Mesendoderm (in vitro differentiated cells): Measurements from ENCODE around the gene RASSF4.

Source experiments
- DNase-seq: peaks from one replicate; pipeline ENCODE4 v3.0.0; 2013
- H2AK5ac ChIP-seq: 2 replicates; pipeline ENCODE4 v1.6.1; 2013; ENCODE audit warnings: low read length, inconsistent platforms
- H2BK120ac ChIP-seq: 2 replicates; pipeline ENCODE4 v1.6.1; 2013; ENCODE audit warnings: low read depth, mild to moderate bottlenecking, low read length, moderate library complexity, mixed read lengths
- H2BK15ac ChIP-seq: replicated peaks from 2 replicates; pipeline ENCODE4 v1.6.1; 2013; ENCODE audit warnings: low read depth, mild to moderate bottlenecking, moderate library complexity
- H2BK5ac ChIP-seq: 2 replicates; pipeline ENCODE4 v1.6.1; 2013; ENCODE audit warnings: low read length, inconsistent platforms
- H3K18ac ChIP-seq: 2 replicates; pipeline ENCODE4 v1.6.1; 2013; ENCODE audit warnings: mild to moderate bottlenecking, low read length, mixed read lengths
- H3K23ac ChIP-seq: one replicate; pipeline ENCODE4 v1.6.1; 2013; ENCODE audit warnings: low read length
- H3K27ac ChIP-seq: 2 replicates; pipeline ENCODE4 v1.5.1; 2013; ENCODE audit warnings: low read depth, mild to moderate bottlenecking, inconsistent platforms, low read length, moderate library complexity
- H3K27me3 ChIP-seq: 2 replicates; pipeline ENCODE4 v1.6.1; 2013; ENCODE audit warnings: low read length, control low read depth, mild to moderate bottlenecking, inconsistent platforms; ENCODE audit not compliant: insufficient read depth, poor library complexity
- H3K36me3 ChIP-seq: 2 replicates; pipeline ENCODE4 v1.6.1; 2013; ENCODE audit warnings: low read length, inconsistent platforms; ENCODE audit not compliant: control insufficient read depth, insufficient read depth
- H3K4ac ChIP-seq: one replicate; pipeline ENCODE4 v1.6.1; 2013; ENCODE audit warnings: low read depth, mild to moderate bottlenecking, low read length, moderate library complexity
- H3K4me1 ChIP-seq: 2 replicates; pipeline ENCODE4 v1.6.1; 2013; ENCODE audit warnings: low read depth, low read length, inconsistent platforms; ENCODE audit not compliant: control insufficient read depth
- H3K4me2 ChIP-seq: 2 replicates; pipeline ENCODE4 v1.6.1; 2013; ENCODE audit warnings: low read length
- H3K4me3 ChIP-seq: 2 replicates; pipeline ENCODE4 v1.5.1; 2013; ENCODE audit warnings: mild to moderate bottlenecking, low read length
- H3K56ac ChIP-seq: one replicate; pipeline ENCODE4 v1.6.1; 2013; ENCODE audit warnings: low read length
- H3K79me1 ChIP-seq: 2 replicates; pipeline ENCODE4 v1.6.1; 2013; ENCODE audit warnings: low read length, inconsistent platforms
- H3K79me2 ChIP-seq: 2 replicates; pipeline ENCODE4 v1.6.1; 2013; ENCODE audit warnings: mild to moderate bottlenecking, low read length; ENCODE audit not compliant: control insufficient read depth, insufficient read depth
- H3K9ac ChIP-seq: 2 replicates; pipeline ENCODE4 v1.6.1; 2013; ENCODE audit warnings: low read length, inconsistent platforms
- H4K5ac ChIP-seq: one replicate; pipeline ENCODE4 v1.6.1; 2013; ENCODE audit warnings: low read length
- H4K8ac ChIP-seq: one replicate; pipeline ENCODE4 v1.6.1; 2013; ENCODE audit warnings: low read depth, mild to moderate bottlenecking, control low read depth, low read length, moderate library complexity
- WGBS: extraction: QIAGEN DNeasy Blood & Tissue Kit; methylation state at CpG from one replicate; pipeline ENCODE4 v1.1.7; 2013; ENCODE audit warnings: low lambda C conversion rate, missing lambda C conversion rate; ENCODE audit not compliant: insufficient coverage; ENCODE audit errors: extremely low coverage; 5-methylcytosine and 5-hydroxymethylcytosine counted together

Gene RASSF4

GRCh38 chr10:44976352-44977198 is 17.0 kb downstream of the RASSF4 start:
- no peak for DNase-seq
- Histone ChIP-seq H2BK120ac (no peak overlapping the region), H4K8ac (no peak overlapping the region), H2BK5ac (no peak overlapping the region), H3K79me2 (no peaks in the 10 kb centered on the region), H2AK5ac (peak overlapping the region; percentile 53), H3K27me3 (no peaks in the 10 kb centered on the region), H3K27ac (no peak overlapping the region), H2BK15ac (peak overlapping the region; percentile 0), H3K4ac (no peak overlapping the region), H3K4me1 (peaks cover 17% of the 10 kb centered on the region), H3K23ac (no peak overlapping the region), H4K5ac (no peak overlapping the region), H3K56ac (no peak overlapping the region), H3K4me3 (no peak overlapping the region), H3K9ac (no peak overlapping the region), H3K18ac (no peak overlapping the region), H3K4me2 (no peak overlapping the region), H3K36me3 (no peaks in the 10 kb centered on the region), H3K79me1 (no peaks in the 10 kb centered on the region)
- WGBS = no CpG with 5 or more reads among the region's 9 CpGs

- no peak for DNase-seq
- Histone ChIP-seq H3K23ac (no peak overlapping the region), H2AK5ac (no peak overlapping the region), H3K4me2 (no peak overlapping the region), H3K4ac (peak overlapping the region; percentile 42), H3K9ac (no peak overlapping the region), H4K5ac (no peak overlapping the region), H3K79me2 (no peaks in the 10 kb centered on the region), H4K8ac (no peak overlapping the region), H3K4me1 (peaks cover 17% of the 10 kb centered on the region), H2BK15ac (no peak overlapping the region), H2BK120ac (no peak overlapping the region), H3K36me3 (no peaks in the 10 kb centered on the region), H3K27ac (no peak overlapping the region), H2BK5ac (no peak overlapping the region), H3K56ac (no peak overlapping the region), H3K27me3 (no peaks in the 10 kb centered on the region), H3K79me1 (no peaks in the 10 kb centered on the region), H3K18ac (no peak overlapping the region), H3K4me3 (no peak overlapping the region)
- no CpG with 5 or more reads among the region's 25 CpGs for WGBS
Measured at GRCh38 chr10:44977287-44978212, 17.9 kb downstream of the RASSF4 start.

DNA sequence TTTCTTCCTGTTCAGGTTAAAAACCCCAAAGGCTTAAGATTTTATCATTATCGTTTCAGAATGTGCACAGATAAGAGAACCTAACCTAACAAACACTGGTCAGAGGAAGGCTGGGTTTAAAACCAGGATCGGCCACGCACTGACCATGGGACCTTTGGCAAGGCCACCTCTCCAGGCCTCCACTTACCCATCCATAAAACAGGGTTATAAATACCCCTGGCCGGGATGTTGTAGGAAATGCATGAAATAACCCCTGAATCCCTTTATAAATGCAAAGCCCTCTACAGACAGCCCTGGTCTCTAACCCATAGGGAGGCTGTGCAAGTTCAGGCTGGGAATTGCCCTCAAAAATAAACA is 18.6 kb downstream of the RASSF4 start:
- no peak overlapping the region for H2BK120ac ChIP-seq
- no peak overlapping the region for H3K4ac ChIP-seq
- H3K36me3 ChIP-seq = no peaks in the 10 kb centered on the region
- H2AK5ac ChIP-seq = no peak overlapping the region
- H3K4me2 ChIP-seq = no peak overlapping the region
- no peak overlapping the region for H3K27ac ChIP-seq
- peaks cover 15% of the 10 kb centered on the region for H3K4me1 ChIP-seq
- no peak overlapping the region for H3K4me3 ChIP-seq
- no peaks in the 10 kb centered on the region for H3K79me2 ChIP-seq
- no CpG with 5 or more reads among the region's 4 CpGs for WGBS
- no peak overlapping the region for H3K9ac ChIP-seq
- no peak overlapping the region for H3K56ac ChIP-seq
- H3K79me1 ChIP-seq = no peaks in the 10 kb centered on the region
- H4K8ac ChIP-seq = no peak overlapping the region
- no peak overlapping the region for H3K23ac ChIP-seq
- peak overlapping the region; percentile 47 for H3K18ac ChIP-seq
- DNase-seq = no peak
- no peak overlapping the region for H2BK5ac ChIP-seq
- no peak overlapping the region for H4K5ac ChIP-seq
- H3K27me3 ChIP-seq = no peaks in the 10 kb centered on the region
- H2BK15ac ChIP-seq = no peak overlapping the region

DNA sequence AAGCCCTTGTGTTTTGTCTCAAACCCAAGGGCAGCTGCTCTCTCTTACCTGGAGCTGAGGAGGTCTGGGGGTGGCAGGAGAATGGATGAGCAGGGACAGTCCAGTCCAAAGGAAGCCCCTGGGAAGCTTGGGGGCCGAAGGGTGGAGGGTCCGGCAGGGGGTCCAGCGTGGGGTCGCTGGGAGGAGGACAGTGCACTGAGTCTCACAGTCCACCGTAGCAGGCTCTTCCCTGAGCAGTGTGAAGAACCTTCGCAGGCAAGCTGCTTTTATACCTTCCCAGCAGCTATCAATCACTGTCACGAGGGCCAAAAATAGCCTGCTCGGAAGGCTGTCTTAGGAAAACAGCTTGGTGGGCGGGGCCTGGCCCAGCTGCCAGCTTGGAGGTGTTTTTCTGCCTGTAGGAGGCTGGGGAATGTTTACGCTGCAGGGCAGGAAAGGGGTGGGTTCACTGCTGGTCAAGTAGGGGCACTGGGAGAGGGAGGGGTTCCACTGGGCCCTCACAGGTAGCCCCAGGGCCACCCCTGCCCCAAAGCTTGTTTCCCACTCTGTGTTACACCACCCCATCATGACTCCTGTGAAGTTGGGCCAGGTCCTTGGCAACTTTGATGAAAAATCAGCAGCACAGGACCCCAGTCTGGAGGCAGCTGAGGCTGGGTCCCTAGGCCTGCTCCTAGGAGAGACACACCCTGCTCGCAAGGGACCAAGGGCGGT is 19.1 kb downstream of the RASSF4 start, which contains the start of gene DEPP1:
TSS of gene DEPP1 (minus strand) at position 240 of the 711 bp plus-strand sequence. CDS start 779 bp downstream, outside the sequence.
- H3K79me2 ChIP-seq = no peaks in the 10 kb centered on the region
- no peaks in the 10 kb centered on the region for H3K27me3 ChIP-seq
- peak within 1 kb of the TSS; percentile 76 for H3K56ac ChIP-seq
- no peaks in the 10 kb centered on the region for H3K36me3 ChIP-seq
- no peak within 1 kb of the TSS for H2BK15ac ChIP-seq
- DNase-seq = peak; percentile 94
- H2BK5ac ChIP-seq = no peak within 1 kb of the TSS
- no peak within 1 kb of the TSS for H4K5ac ChIP-seq
- WGBS = no CpG with 5 or more reads among the region's 12 CpGs
- peak within 1 kb of the TSS; percentile 75 for H3K23ac ChIP-seq
- peaks cover 12% of the 10 kb centered on the region for H3K4me1 ChIP-seq
- H3K4ac ChIP-seq = peak within 1 kb of the TSS; percentile 42
- H3K4me2 ChIP-seq = no peak within 1 kb of the TSS
- H2AK5ac ChIP-seq = peak within 1 kb of the TSS; percentile 33
- no peaks in the 10 kb centered on the region for H3K79me1 ChIP-seq
- no peak within 1 kb of the TSS for H3K4me3 ChIP-seq
- no peak within 1 kb of the TSS for H2BK120ac ChIP-seq
- no peak within 1 kb of the TSS for H3K27ac ChIP-seq
- peak within 1 kb of the TSS; percentile 14 for H3K9ac ChIP-seq
- peak within 1 kb of the TSS; percentile 47 for H3K18ac ChIP-seq
- H4K8ac ChIP-seq = no peak within 1 kb of the TSS

DNA sequence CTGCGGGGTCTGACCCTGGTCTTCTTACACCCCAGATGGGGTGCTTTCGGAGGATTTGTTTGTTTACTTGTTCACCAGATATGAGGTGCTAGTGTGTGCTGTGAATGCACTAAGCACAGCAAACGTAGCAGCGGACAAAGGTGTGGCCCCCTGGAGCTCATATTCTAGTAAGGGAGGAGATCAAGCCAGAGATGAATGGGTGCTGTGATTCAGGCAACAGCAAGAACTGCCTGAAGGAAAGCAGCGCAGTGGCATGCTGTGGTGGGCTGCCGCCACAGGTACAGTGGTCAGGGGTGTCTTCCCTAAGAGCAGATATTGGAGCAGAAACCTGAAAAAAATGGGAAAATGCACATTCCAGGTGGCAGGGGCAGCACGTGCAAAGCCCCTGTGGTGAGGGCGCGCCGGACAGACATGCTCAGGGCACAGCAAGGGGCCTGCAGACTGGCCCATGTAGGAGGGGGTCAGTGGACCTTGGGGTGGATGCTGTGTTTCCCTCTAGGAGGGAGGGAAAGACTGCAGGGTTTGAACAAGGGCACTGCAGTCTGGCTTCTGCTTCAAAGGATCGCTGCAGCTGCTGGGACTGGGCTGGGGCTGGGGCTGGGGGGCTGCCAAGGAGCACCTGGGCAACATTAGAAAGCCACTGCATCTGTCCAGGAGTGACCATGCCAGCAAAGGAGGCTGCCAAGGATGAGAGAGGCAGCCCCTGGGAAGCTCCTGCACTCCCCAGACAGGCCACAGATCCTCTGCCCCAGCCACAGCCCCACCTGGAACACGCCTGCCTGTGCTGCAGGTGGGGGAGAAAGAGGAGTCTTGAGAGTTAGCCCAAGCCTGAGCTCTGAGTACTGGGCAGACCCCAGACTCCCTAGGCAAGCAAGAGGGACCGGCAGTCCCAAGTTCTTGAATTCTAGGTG is 19.9 kb downstream of the RASSF4 start:
- Histone ChIP-seq H3K18ac (no peak overlapping the region), H3K9ac (peak overlapping the region; percentile 14), H3K4me2 (no peak overlapping the region), H3K56ac (peak overlapping the region; percentile 76), H3K27ac (no peak overlapping the region), H2BK15ac (no peak overlapping the region), H3K4ac (no peak overlapping the region), H2BK5ac (no peak overlapping the region), H3K79me2 (no peaks in the 10 kb centered on the region), H2AK5ac (peak overlapping the region; percentile 33), H3K4me3 (no peak overlapping the region), H4K5ac (no peak overlapping the region), H3K79me1 (no peaks in the 10 kb centered on the region), H2BK120ac (no peak overlapping the region), H3K23ac (peak overlapping the region; percentile 75), H3K36me3 (no peaks in the 10 kb centered on the region), H3K27me3 (no peaks in the 10 kb centered on the region), H4K8ac (no peak overlapping the region), H3K4me1 (peaks cover 8% of the 10 kb centered on the region)
- DNase-seq = no peak
- WGBS = no CpG with 5 or more reads among the region's 13 CpGs
